GM12892 (cell line): ENCODE results near the gene CLSTN2.

Source experiments
- DNase-seq: peaks from one replicate; pipeline ENCODE4 v3.0.0; 2011; ENCODE audit not compliant: insufficient read length
- FAIRE-seq: peaks from 2 replicates; lab custom pipeline; 2011; peaks lifted over from hg19 to GRCh38; lab: Jason Lieb, UNC
- POLR2A ChIP-seq: IDR thresholded peaks from 2 replicates; pipeline ENCODE4 v1.6.1; 2011; ENCODE audit warnings: low read depth, low read length, control low read depth
- POLR2AphosphoS5 ChIP-seq: IDR thresholded peaks from 2 replicates; pipeline ENCODE4 v1.6.1; 2011; ENCODE audit warnings: low read depth, low read length, control low read depth
- TAF1 ChIP-seq: IDR thresholded peaks from 2 replicates; pipeline ENCODE4 v1.6.1; 2011; ENCODE audit warnings: low read depth, mild to moderate bottlenecking, control low read depth, low read length, borderline replicate concordance

CLSTN2 gene

GRCh38 chr3:140152851-140153639 is 218.1 kb downstream of the CLSTN2 start:
- DNase-seq (no peak), FAIRE-seq (peak; percentile 51)
- no peak for TF ChIP-seq TAF1
- TF ChIP-seq POLR2A: no peak
- TF ChIP-seq POLR2AphosphoS5: no peak

GRCh38 chr3:140153736-140154135 is 218.8 kb downstream of the CLSTN2 start:
- TF ChIP-seq POLR2A (no peak), POLR2AphosphoS5 (no peak), TAF1 (no peak)
- DNase-seq: no peak
- FAIRE-seq: no peak

GRCh38 chr3:140157161-140157560 is 222.2 kb downstream of the CLSTN2 start:
- DNase-seq (no peak), FAIRE-seq (no peak)
- TF ChIP-seq TAF1 (no peak), POLR2AphosphoS5 (no peak), POLR2A (no peak)

- DNase-seq (no peak), FAIRE-seq (peak; percentile 70)
- TF ChIP-seq POLR2AphosphoS5: no peak
- no peak for TF ChIP-seq TAF1
- TF ChIP-seq POLR2A: no peak
Measured at GRCh38 chr3:140159646-140160045, 224.7 kb downstream of the CLSTN2 start.

GRCh38 chr3:140160553-140160952 is 225.6 kb downstream of the CLSTN2 start:
- FAIRE-seq: no peak
- TF ChIP-seq POLR2AphosphoS5 (no peak), POLR2A (no peak), TAF1 (no peak)
- no peak for DNase-seq

GRCh38 chr3:140162551-140162950 is 227.6 kb downstream of the CLSTN2 start:
- TF ChIP-seq POLR2AphosphoS5 (no peak), POLR2A (no peak), TAF1 (no peak)

GRCh38 chr3:140163159-140163763 is 228.3 kb downstream of the CLSTN2 start:
- FAIRE-seq: no peak
- TF ChIP-seq TAF1 (no peak), POLR2A (no peak), POLR2AphosphoS5 (no peak)
- DNase-seq: no peak

More at GRCh38 chr3:140162551-140162950, 227.6 kb downstream of the CLSTN2 start:
- no peak for DNase-seq
- no peak for FAIRE-seq

GRCh38 chr3:140164156-140164555 is 229.2 kb downstream of the CLSTN2 start:
- FAIRE-seq (no peak), DNase-seq (no peak)
- TF ChIP-seq POLR2AphosphoS5 (no peak), TAF1 (no peak), POLR2A (no peak)

GRCh38 chr3:140164922-140165590 is 230.1 kb downstream of the CLSTN2 start:
- no peak for DNase-seq
- TF ChIP-seq POLR2AphosphoS5 (no peak), TAF1 (no peak), POLR2A (no peak)
- FAIRE-seq: no peak

- TF ChIP-seq TAF1: no peak
- TF ChIP-seq POLR2AphosphoS5: no peak
- TF ChIP-seq POLR2A: no peak
- DNase-seq (no peak), FAIRE-seq (no peak)
Measured at GRCh38 chr3:140165781-140166180, 230.8 kb downstream of the CLSTN2 start.

- FAIRE-seq: no peak
- TF ChIP-seq TAF1 (no peak), POLR2AphosphoS5 (no peak), POLR2A (no peak)
Measured at GRCh38 chr3:140166861-140167599, 232.0 kb downstream of the CLSTN2 start.

More at GRCh38 chr3:140166861-140167599, 232.0 kb downstream of the CLSTN2 start:
- DNase-seq: no peak
